SK-N-SH treated with all-trans-retinoic acid at 6 μM for 48 hours (cell line): ENCODE results near the gene HTR1B.

ENCODE experiments used
- ATAC-seq: fragments of 200-7000 bp; cut with Tn5 transposase; 3 replicates; pipeline ENCODE4 v1.9.1; 2020; ENCODE audit warnings: mild to moderate bottlenecking, moderate library complexity
- ARNTL ChIP-seq: fragments of 450-650 bp; formaldehyde crosslinking; IDR thresholded peaks from 2 replicates; pipeline ENCODE4 v1.5.0; 2020; ENCODE audit warnings: low read depth, mild to moderate bottlenecking, moderate library complexity, borderline replicate concordance
- BACH2 ChIP-seq: fragments of 250-450 bp; sonication (Bioruptor Pico); IDR thresholded peaks from 2 replicates; pipeline ENCODE4 v1.9.0; 2021; ENCODE audit warnings: mild to moderate bottlenecking, borderline replicate concordance
- CREB5 ChIP-seq: fragments of 250-450 bp; sonication (Bioruptor Pico); IDR thresholded peaks from 2 replicates; pipeline ENCODE4 v1.5.1; 2020; ENCODE audit warnings: low read depth, mild to moderate bottlenecking, moderate library complexity
- CSDC2 ChIP-seq: fragments of 250-450 bp; sonication (Bioruptor Pico); IDR thresholded peaks from 2 replicates; pipeline ENCODE4 v1.5.0; 2020; ENCODE audit warnings: mild to moderate bottlenecking, moderate library complexity
- CSRNP3 ChIP-seq: fragments of 250-450 bp; sonication (Bioruptor Pico); IDR thresholded peaks from 2 replicates; pipeline ENCODE4 v1.5.1; 2021; ENCODE audit warnings: mild to moderate bottlenecking, moderate library complexity
- ESRRG ChIP-seq: fragments of 250-450 bp; sonication (Bioruptor Pico); IDR thresholded peaks from 2 replicates; pipeline ENCODE4 v1.6.1; 2021; ENCODE audit warnings: mild to moderate bottlenecking
- GLIS3 ChIP-seq: fragments of 250-450 bp; sonication (Bioruptor Pico); IDR thresholded peaks from 2 replicates; pipeline ENCODE4 v1.5.0; 2020; ENCODE audit warnings: mild to moderate bottlenecking, moderate library complexity
- ISL1 ChIP-seq: fragments of 250-450 bp; sonication (Bioruptor Pico); IDR thresholded peaks from 2 replicates; pipeline ENCODE4 v2.1.2; 2022; ENCODE audit warnings: mild to moderate bottlenecking, moderate library complexity
- OSR1 ChIP-seq: fragments of 250-450 bp; sonication (Bioruptor Pico); IDR thresholded peaks from 2 replicates; pipeline ENCODE4 v1.8.0; 2022; ENCODE audit warnings: moderate library complexity, mild to moderate bottlenecking, inconsistent platforms
- PATZ1 ChIP-seq: fragments of 250-450 bp; sonication (Bioruptor Pico); IDR thresholded peaks from 2 replicates; pipeline ENCODE4 v1.8.0; 2020; ENCODE audit warnings: mild to moderate bottlenecking, moderate library complexity, borderline replicate concordance
- PPARA ChIP-seq: fragments of 250-450 bp; sonication (Bioruptor Pico); IDR thresholded peaks from 2 replicates; pipeline ENCODE4 v1.5.0; 2020; ENCODE audit warnings: mild to moderate bottlenecking, borderline replicate concordance
- RARB ChIP-seq: fragments of 250-450 bp; sonication (Bioruptor Pico); IDR thresholded peaks from 2 replicates; pipeline ENCODE4 v1.8.0; 2021; ENCODE audit warnings: mild to moderate bottlenecking, moderate library complexity
- SNAI2 ChIP-seq: fragments of 250-450 bp; sonication (Bioruptor Pico); IDR thresholded peaks from 2 replicates; pipeline ENCODE4 v1.5.0; 2020; ENCODE audit warnings: mild to moderate bottlenecking, moderate library complexity
- TCF4 ChIP-seq: fragments of 250-450 bp; sonication (Bioruptor Pico); IDR thresholded peaks from 2 replicates; pipeline ENCODE4 v1.8.0; 2021; ENCODE audit warnings: mild to moderate bottlenecking, moderate library complexity, borderline replicate concordance
- TOX ChIP-seq: fragments of 250-450 bp; sonication (Bioruptor Pico); IDR thresholded peaks from 2 replicates; pipeline ENCODE4 v1.8.0; 2021; ENCODE audit warnings: mild to moderate bottlenecking, moderate library complexity, borderline replicate concordance
- TSHZ2 ChIP-seq: fragments of 250-450 bp; sonication (Bioruptor Pico); IDR thresholded peaks from 2 replicates; pipeline ENCODE4 v1.5.0; 2020; ENCODE audit warnings: mild to moderate bottlenecking, moderate library complexity
- ZC3H10 ChIP-seq: fragments of 250-450 bp; sonication (Bioruptor Pico); IDR thresholded peaks from 2 replicates; pipeline ENCODE4 v1.5.1; 2021; ENCODE audit warnings: mild to moderate bottlenecking, moderate library complexity
- ZFP3 ChIP-seq: fragments of 250-450 bp; sonication (Bioruptor Pico); IDR thresholded peaks from 2 replicates; pipeline ENCODE4 v1.5.0; 2020; ENCODE audit warnings: mild to moderate bottlenecking, moderate library complexity
- ZFP30 ChIP-seq: fragments of 450-650 bp; formaldehyde crosslinking; IDR thresholded peaks from 2 replicates; pipeline ENCODE4 v1.5.0; 2022; ENCODE audit warnings: mild to moderate bottlenecking, moderate library complexity
- ZNF565 ChIP-seq: fragments of 450-650 bp; formaldehyde crosslinking; conservative IDR thresholded peaks from 2 replicates; pipeline ENCODE4 v1.5.0; 2020; ENCODE audit warnings: low read depth, mild to moderate bottlenecking, moderate library complexity
- ZNF70 ChIP-seq: fragments of 450-650 bp; formaldehyde crosslinking; IDR thresholded peaks from 2 replicates; pipeline ENCODE4 v1.5.0; 2020; ENCODE audit warnings: mild to moderate bottlenecking, moderate library complexity
- ZNF8 ChIP-seq: fragments of 450-650 bp; formaldehyde crosslinking; IDR thresholded peaks from 2 replicates; pipeline ENCODE4 v1.5.0; 2020; ENCODE audit warnings: mild to moderate bottlenecking, moderate library complexity

Gene HTR1B

GRCh38 chr6:77445214-77445613, 18.1 kb downstream of the HTR1B start (continued):
- TF ChIP-seq PATZ1, result no peak
- TF ChIP-seq OSR1 (CRISPR knock-in tag), result no peak
- TF ChIP-seq CREB5, result no peak
- TF ChIP-seq CSDC2 (CRISPR knock-in tag), result no peak
- TF ChIP-seq ZNF565 (CRISPR knock-in tag), result no peak
- TF ChIP-seq ZNF8 (CRISPR knock-in tag), result no peak
- TF ChIP-seq BACH2, result no peak
- no peak for TF ChIP-seq ZC3H10 (CRISPR knock-in tag)
- TF ChIP-seq CSRNP3 (CRISPR knock-in tag), result no peak
- TF ChIP-seq ESRRG (CRISPR knock-in tag), result no peak
- no peak for TF ChIP-seq PPARA
- no peak for TF ChIP-seq ARNTL (CRISPR knock-in tag)
- no peak for TF ChIP-seq ZFP3 (CRISPR knock-in tag)

- TF ChIP-seq ZFP30 (CRISPR knock-in tag) (no peak), ARNTL (CRISPR knock-in tag) (no peak), RARB (CRISPR knock-in tag) (no peak), CSDC2 (CRISPR knock-in tag) (no peak), CREB5 (no peak), PPARA (no peak), BACH2 (no peak), SNAI2 (CRISPR knock-in tag) (no peak), TSHZ2 (CRISPR knock-in tag) (no peak), ZC3H10 (CRISPR knock-in tag) (no peak), PATZ1 (no peak), GLIS3 (CRISPR knock-in tag) (no peak), ZNF8 (CRISPR knock-in tag) (no peak), TOX (CRISPR knock-in tag) (no peak), CSRNP3 (CRISPR knock-in tag) (no peak), ISL1 (CRISPR knock-in tag) (no peak), ZNF565 (CRISPR knock-in tag) (no peak), ZNF70 (no peak), TCF4 (CRISPR knock-in tag) (no peak), ESRRG (CRISPR knock-in tag) (no peak)
- ATAC-seq, result no peak
Observed at GRCh38 chr6:77440206-77440976, 22.9 kb downstream of the HTR1B start.
